ENCODE measurements around the gene VEGFA.

Gene VEGFA

DNA sequence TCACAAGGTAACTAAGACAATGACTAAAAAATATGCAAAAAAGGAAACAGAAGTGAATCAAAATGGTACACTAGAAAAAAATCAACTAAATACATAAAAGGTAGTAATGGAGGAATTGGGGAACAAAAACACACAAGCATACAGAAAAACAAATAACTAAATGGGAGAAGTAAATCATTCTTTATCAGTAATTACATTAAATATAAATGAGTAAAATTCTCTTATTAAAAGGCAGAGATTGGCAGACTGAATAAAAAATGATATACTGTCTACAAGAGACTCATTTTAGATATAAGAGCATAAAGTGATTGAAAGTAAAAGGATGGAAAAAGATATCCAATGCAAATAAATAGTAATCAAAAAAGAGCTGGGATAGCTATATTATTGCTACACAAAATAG lies 39.4 kb upstream of the VEGFA start:
- Histone ChIP-seq H3K27me3 (ENCODE audit: insufficient read depth, low read length, poor library complexity) (no peaks in the 10 kb centered on the region), H3K56ac (ENCODE audit: low read length) (no peak overlapping the region), H3K36me3 (ENCODE audit: control insufficient read depth, insufficient read depth, low read length) (no peaks in the 10 kb centered on the region), H3K4me1 (ENCODE audit: control insufficient read depth, low read depth, low read length) (no peaks in the 10 kb centered on the region), H3K4me3 (ENCODE audit: low read length) (no peak overlapping the region), H3K18ac (ENCODE audit: low read length) (no peak overlapping the region), H4K5ac (ENCODE audit: low read length) (no peak overlapping the region), H3K4ac (ENCODE audit: low read depth, low read length) (no peak overlapping the region), H3K79me2 (ENCODE audit: control insufficient read depth, insufficient read depth, low read length) (no peaks in the 10 kb centered on the region), H3K23ac (ENCODE audit: low read length) (no peak overlapping the region), H2BK120ac (ENCODE audit: low read depth, low read length) (no peak overlapping the region), H2BK15ac (replicated peaks; ENCODE audit: low read depth) (no peak overlapping the region), H4K8ac (ENCODE audit: low read depth, low read length) (no peak overlapping the region), H3K27ac (ENCODE audit: low read depth, low read length) (no peak overlapping the region), H3K79me1 (ENCODE audit: low read length) (no peaks in the 10 kb centered on the region), H2BK5ac (ENCODE audit: low read length) (no peak overlapping the region), H3K4me2 (ENCODE audit: low read length) (no peak overlapping the region), H2AK5ac (ENCODE audit: low read length) (no peak overlapping the region), H3K9ac (ENCODE audit: low read length) (no peak overlapping the region)
- no peak for DNase-seq

DNA sequence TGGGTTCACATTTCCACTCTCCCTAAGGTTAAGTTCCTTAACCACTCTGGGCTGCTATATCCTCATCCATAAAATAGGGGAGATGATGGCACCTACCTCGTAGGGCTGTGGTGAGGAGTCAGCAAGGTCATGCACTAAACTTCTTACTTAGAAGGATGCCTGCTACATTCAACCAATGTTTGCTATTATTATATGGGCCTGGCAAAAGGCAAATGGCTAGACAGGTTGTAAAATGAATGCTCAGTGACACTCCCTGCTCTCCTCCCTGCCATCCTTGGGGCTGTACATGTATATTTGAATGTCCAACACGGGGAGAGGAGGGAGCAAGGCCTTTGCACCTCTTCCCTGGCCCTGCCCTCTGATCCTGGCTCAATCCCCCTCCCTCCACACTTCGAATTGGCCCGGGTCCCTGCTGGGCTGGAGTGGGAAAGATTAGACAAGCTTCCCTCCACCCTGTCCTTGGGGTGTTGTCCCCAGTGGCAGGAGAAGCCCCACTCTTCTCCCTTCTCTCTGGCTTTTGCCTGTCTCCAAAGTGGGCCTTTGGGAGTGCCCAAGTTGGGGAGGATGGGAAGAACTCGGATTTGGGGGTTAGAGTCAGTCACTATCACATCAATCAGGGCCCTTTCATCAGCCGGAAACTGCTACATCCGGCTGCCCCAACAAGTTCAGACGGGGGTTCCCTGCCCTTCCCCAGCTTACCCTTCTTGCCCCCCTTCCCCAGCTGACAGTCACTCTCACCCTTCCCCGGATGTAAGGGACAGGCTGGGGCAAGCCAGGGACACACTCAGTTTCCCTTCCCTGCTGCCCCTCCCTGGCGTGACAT lies 36.3 kb upstream of the VEGFA start:
- Histone ChIP-seq H3K4ac (ENCODE audit: low read depth, low read length) (no peak overlapping the region), H3K9ac (ENCODE audit: low read length) (no peak overlapping the region), H3K27ac (ENCODE audit: low read depth, low read length) (no peak overlapping the region), H2BK15ac (replicated peaks; ENCODE audit: low read depth) (no peak overlapping the region), H2BK5ac (ENCODE audit: low read length) (no peak overlapping the region), H3K27me3 (ENCODE audit: insufficient read depth, low read length, poor library complexity) (no peaks in the 10 kb centered on the region), H2AK5ac (ENCODE audit: low read length) (no peak overlapping the region), H3K4me2 (ENCODE audit: low read length) (no peak overlapping the region), H2BK120ac (ENCODE audit: low read depth, low read length) (no peak overlapping the region), H3K4me3 (ENCODE audit: low read length) (no peak overlapping the region), H3K18ac (ENCODE audit: low read length) (no peak overlapping the region), H4K5ac (ENCODE audit: low read length) (no peak overlapping the region), H3K56ac (ENCODE audit: low read length) (no peak overlapping the region), H3K23ac (ENCODE audit: low read length) (no peak overlapping the region), H4K8ac (ENCODE audit: low read depth, low read length) (no peak overlapping the region), H3K79me1 (ENCODE audit: low read length) (no peaks in the 10 kb centered on the region), H3K79me2 (ENCODE audit: control insufficient read depth, insufficient read depth, low read length) (no peaks in the 10 kb centered on the region), H3K4me1 (ENCODE audit: control insufficient read depth, low read depth, low read length) (no peaks in the 10 kb centered on the region), H3K36me3 (ENCODE audit: control insufficient read depth, insufficient read depth, low read length) (no peaks in the 10 kb centered on the region)
- no peak for DNase-seq
- no CpG with 5 or more reads among the region's 10 CpGs for WGBS (ENCODE audit: extremely low coverage, insufficient coverage, low lambda C conversion rate)

DNA sequence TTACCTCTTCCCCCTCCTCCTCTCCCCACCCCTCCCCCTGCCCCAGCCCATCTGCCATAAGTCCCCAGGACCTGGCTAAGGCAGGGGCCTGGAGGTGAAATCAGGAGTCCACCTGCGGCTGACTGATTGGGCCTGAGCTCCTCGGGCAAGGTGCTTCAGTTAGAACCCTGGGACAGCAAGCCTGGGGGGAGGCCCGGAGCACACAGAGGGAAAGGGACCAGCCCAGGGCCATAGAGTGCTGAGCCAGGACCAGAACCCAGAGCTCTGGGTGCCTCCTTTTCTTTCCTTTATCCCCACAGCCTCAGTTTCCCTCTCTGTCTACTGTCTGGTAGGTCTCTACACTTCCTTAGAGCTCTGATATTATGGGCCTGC lies 35.7 kb upstream of the VEGFA start:
- no peak overlapping the region for H3K9ac ChIP-seq (ENCODE audit: low read length)
- no CpG with 5 or more reads among the region's 3 CpGs for WGBS (ENCODE audit: extremely low coverage, insufficient coverage, low lambda C conversion rate)
- no peak for DNase-seq
- no peaks in the 10 kb centered on the region for H3K4me1 ChIP-seq (ENCODE audit: control insufficient read depth, low read depth, low read length)
- H3K18ac ChIP-seq (ENCODE audit: low read length), result no peak overlapping the region
- no peak overlapping the region for H2AK5ac ChIP-seq (ENCODE audit: low read length)
- no peak overlapping the region for H2BK5ac ChIP-seq (ENCODE audit: low read length)
- no peak overlapping the region for H2BK15ac ChIP-seq (replicated peaks; ENCODE audit: low read depth)
- no peak overlapping the region for H2BK120ac ChIP-seq (ENCODE audit: low read depth, low read length)
- H3K27ac ChIP-seq (ENCODE audit: low read depth, low read length), result no peak overlapping the region
- H3K23ac ChIP-seq (ENCODE audit: low read length), result no peak overlapping the region
- H3K4me2 ChIP-seq (ENCODE audit: low read length), result no peak overlapping the region
- no peak overlapping the region for H4K5ac ChIP-seq (ENCODE audit: low read length)
- H3K4me3 ChIP-seq (ENCODE audit: low read length), result no peak overlapping the region
- no peaks in the 10 kb centered on the region for H3K27me3 ChIP-seq (ENCODE audit: insufficient read depth, low read length, poor library complexity)
- no peak overlapping the region for H3K56ac ChIP-seq (ENCODE audit: low read length)
- no peaks in the 10 kb centered on the region for H3K79me1 ChIP-seq (ENCODE audit: low read length)
- H3K36me3 ChIP-seq (ENCODE audit: control insufficient read depth, insufficient read depth, low read length), result no peaks in the 10 kb centered on the region
- no peaks in the 10 kb centered on the region for H3K79me2 ChIP-seq (ENCODE audit: control insufficient read depth, insufficient read depth, low read length)
- H4K8ac ChIP-seq (ENCODE audit: low read depth, low read length), result no peak overlapping the region
- H3K4ac ChIP-seq (ENCODE audit: low read depth, low read length), result no peak overlapping the region

DNA sequence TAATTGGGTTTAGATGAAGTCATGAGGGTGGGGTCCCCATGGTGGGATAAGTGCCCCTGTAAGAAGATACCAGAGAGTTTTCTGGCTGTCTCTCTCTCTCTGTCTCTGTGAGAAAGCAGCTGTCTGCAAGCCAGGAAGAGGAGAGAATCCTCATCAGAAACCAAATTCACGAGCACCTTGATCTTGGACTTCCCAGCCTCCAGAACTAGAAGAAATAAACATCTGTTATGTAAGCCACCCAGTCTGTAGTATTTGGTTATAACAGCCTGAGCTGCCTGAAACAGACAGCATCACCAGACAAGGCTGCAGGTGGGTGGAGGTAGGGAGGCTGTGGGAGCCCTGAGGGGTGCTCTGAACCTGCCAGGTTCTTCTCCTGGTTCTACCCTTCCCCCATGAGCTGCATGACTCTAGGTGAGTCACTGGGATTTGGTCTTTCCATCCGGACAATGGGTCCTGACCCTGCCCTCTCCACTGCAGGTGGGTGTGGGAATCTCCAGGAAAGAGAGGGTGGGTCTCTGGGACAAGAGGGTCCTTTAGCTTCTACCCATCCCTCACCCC lies 34.3 kb upstream of the VEGFA start:
- DNase-seq, result no peak
- no CpG with 5 or more reads among the region's 2 CpGs for WGBS (ENCODE audit: extremely low coverage, insufficient coverage, low lambda C conversion rate)
- H3K9ac ChIP-seq (ENCODE audit: low read length), result no peak overlapping the region

DNA sequence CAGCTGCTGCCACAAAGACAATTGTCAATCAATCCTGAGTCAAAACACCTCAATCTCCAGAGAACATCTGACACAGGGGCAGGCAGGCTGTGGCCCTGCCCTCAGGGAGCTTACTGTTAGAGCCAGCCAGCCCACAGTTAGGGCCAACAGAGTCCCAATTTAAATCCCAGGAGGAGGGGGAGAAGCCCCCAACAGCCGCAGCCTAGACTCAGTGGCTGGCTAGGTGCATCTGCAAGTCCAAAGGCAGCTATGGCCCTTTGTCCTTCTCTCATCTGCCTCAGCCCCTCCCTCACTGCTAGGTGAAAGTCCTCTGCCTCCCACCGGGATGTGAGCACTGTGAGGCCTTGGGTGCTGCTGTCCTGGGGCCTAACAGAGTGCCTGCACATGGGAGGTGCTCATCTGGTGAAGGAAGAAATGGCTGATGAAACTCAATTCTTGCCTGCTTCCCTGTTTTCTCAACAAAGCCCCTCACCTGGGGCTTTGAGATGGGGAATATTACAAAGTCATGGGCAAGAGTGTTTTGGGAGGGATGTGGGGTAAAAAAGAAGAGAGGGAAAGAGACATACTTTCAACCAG lies 33.7 kb upstream of the VEGFA start:
- H3K23ac ChIP-seq (ENCODE audit: low read length), result no peak overlapping the region
- H4K5ac ChIP-seq (ENCODE audit: low read length), result no peak overlapping the region
- no peak overlapping the region for H2BK15ac ChIP-seq (replicated peaks; ENCODE audit: low read depth)
- H3K27ac ChIP-seq (ENCODE audit: low read depth, low read length), result no peak overlapping the region
- H3K4me2 ChIP-seq (ENCODE audit: low read length), result no peak overlapping the region
- no peak overlapping the region for H3K4ac ChIP-seq (ENCODE audit: low read depth, low read length)
- no peaks in the 10 kb centered on the region for H3K4me1 ChIP-seq (ENCODE audit: control insufficient read depth, low read depth, low read length)
- no peak overlapping the region for H2BK120ac ChIP-seq (ENCODE audit: low read depth, low read length)
- no peak for DNase-seq
- no peak overlapping the region for H3K56ac ChIP-seq (ENCODE audit: low read length)
- H3K79me2 ChIP-seq (ENCODE audit: control insufficient read depth, insufficient read depth, low read length), result no peaks in the 10 kb centered on the region
- H3K18ac ChIP-seq (ENCODE audit: low read length), result no peak overlapping the region
- H3K4me3 ChIP-seq (ENCODE audit: low read length), result no peak overlapping the region
- H3K36me3 ChIP-seq (ENCODE audit: control insufficient read depth, insufficient read depth, low read length), result no peaks in the 10 kb centered on the region
- no peak overlapping the region for H2AK5ac ChIP-seq (ENCODE audit: low read length)
- H4K8ac ChIP-seq (ENCODE audit: low read depth, low read length), result no peak overlapping the region
- no CpG with 5 or more reads among the region's 2 CpGs for WGBS (ENCODE audit: extremely low coverage, insufficient coverage, low lambda C conversion rate)
- no peaks in the 10 kb centered on the region for H3K27me3 ChIP-seq (ENCODE audit: insufficient read depth, low read length, poor library complexity)
- no peaks in the 10 kb centered on the region for H3K79me1 ChIP-seq (ENCODE audit: low read length)
- no peak overlapping the region for H2BK5ac ChIP-seq (ENCODE audit: low read length)
- H3K9ac ChIP-seq (ENCODE audit: low read length), result no peak overlapping the region

More for the DNA sequence above, 34.3 kb upstream of the VEGFA start:
- Histone ChIP-seq H3K4me3 (ENCODE audit: low read length) (no peak overlapping the region), H3K4me2 (ENCODE audit: low read length) (no peak overlapping the region), H4K8ac (ENCODE audit: low read depth, low read length) (no peak overlapping the region), H3K23ac (ENCODE audit: low read length) (no peak overlapping the region), H3K18ac (ENCODE audit: low read length) (no peak overlapping the region), H3K36me3 (ENCODE audit: control insufficient read depth, insufficient read depth, low read length) (no peaks in the 10 kb centered on the region), H3K79me1 (ENCODE audit: low read length) (no peaks in the 10 kb centered on the region), H4K5ac (ENCODE audit: low read length) (no peak overlapping the region), H2BK15ac (replicated peaks; ENCODE audit: low read depth) (no peak overlapping the region), H2AK5ac (ENCODE audit: low read length) (no peak overlapping the region), H3K27me3 (ENCODE audit: insufficient read depth, low read length, poor library complexity) (no peaks in the 10 kb centered on the region), H3K4me1 (ENCODE audit: control insufficient read depth, low read depth, low read length) (no peaks in the 10 kb centered on the region), H2BK5ac (ENCODE audit: low read length) (no peak overlapping the region), H3K79me2 (ENCODE audit: control insufficient read depth, insufficient read depth, low read length) (no peaks in the 10 kb centered on the region), H3K56ac (ENCODE audit: low read length) (no peak overlapping the region), H3K4ac (ENCODE audit: low read depth, low read length) (no peak overlapping the region), H3K27ac (ENCODE audit: low read depth, low read length) (no peak overlapping the region), H2BK120ac (ENCODE audit: low read depth, low read length) (no peak overlapping the region)

Data from mesendoderm (in vitro differentiated cells).